HEK293 (cell line): ENCODE results near the gene BAIAP2.

Experiments
- ATF2 ChIP-seq: fragments of 450-650 bp; formaldehyde crosslinking; IDR thresholded peaks from 2 replicates; pipeline ENCODE4 v1.5.1; 2016; ENCODE audit warnings: missing biosample characterization, missing genetic modification characterization, low read depth
- CTCF ChIP-seq: fragments of 450-650 bp; formaldehyde crosslinking; IDR thresholded peaks from 2 replicates; pipeline ENCODE4 v1.5.1; 2016; ENCODE audit warnings: missing biosample characterization, missing genetic modification characterization
- MYNN ChIP-seq: fragments of 450-650 bp; formaldehyde crosslinking; IDR thresholded peaks from 2 replicates; pipeline ENCODE4 v1.5.1; 2016; ENCODE audit warnings: missing biosample characterization, missing genetic modification characterization, borderline replicate concordance
- PBX3 ChIP-seq: sonication (generic); formaldehyde crosslinking; IDR thresholded peaks from 2 replicates; pipeline ENCODE4 v1.8.1; 2022; ENCODE audit warnings: mild to moderate bottlenecking, moderate library complexity, missing genetic modification reagents
- ZNF223 ChIP-seq: fragments of 450-650 bp; formaldehyde crosslinking; IDR thresholded peaks from 2 replicates; pipeline ENCODE4 v1.5.1; 2016; ENCODE audit warnings: missing biosample characterization, missing genetic modification characterization
- ZNF274 ChIP-seq, 2 experiments: fragments of 200-500 bp in 1 of 2; fragments of 450-650 bp in 1 of 2; sonication (Bioruptor generic) in 1 of 2; formaldehyde crosslinking in 1 of 2; IDR thresholded peaks; 2 replicates each; pipeline versions ENCODE4 v1.5.1 to v1.6.1; 2014 to 2016; ENCODE audit warnings: borderline replicate concordance in 1 of 2, inconsistent platforms in 1 of 2, low read length in 1 of 2, missing biosample characterization in 1 of 2, missing genetic modification characterization in 1 of 2
- ZNF776 ChIP-seq: fragments of 450-650 bp; formaldehyde crosslinking; IDR thresholded peaks from 2 replicates; pipeline ENCODE4 v1.5.0; 2017; ENCODE audit warnings: missing biosample characterization, missing genetic modification characterization, borderline replicate concordance
- ZSCAN4 ChIP-seq: fragments of 450-650 bp; formaldehyde crosslinking; IDR thresholded peaks from 2 replicates; pipeline ENCODE4 v1.5.1; 2017; ENCODE audit warnings: missing biosample characterization, missing genetic modification characterization

GRCh38 chr17:81143717-81144422, 108.9 kb downstream of the BAIAP2 start:
- TF ChIP-seq ZSCAN4 (tag by site-specific recombination): no peak
- no peak for TF ChIP-seq ATF2 (tag by site-specific recombination)
- TF ChIP-seq ZNF776 (tag by site-specific recombination): no peak
- TF ChIP-seq CTCF (tag by site-specific recombination): no peak
- TF ChIP-seq ZNF274 (IDR thresholded peaks at IDR 0.05; ENCODE audit: low read length): no peak
- TF ChIP-seq ZNF274 (tag by site-specific recombination; IDR thresholded peaks at IDR 0.05; ENCODE audit: borderline replicate concordance): no peak
- no peak for TF ChIP-seq ZNF223 (tag by site-specific recombination)
- TF ChIP-seq PBX3 (CRISPR knock-in tag): no peak
- no peak for TF ChIP-seq MYNN
